GM12872 (cell line): ENCODE data around the gene CFAP251.

ENCODE experiments used
- CTCF ChIP-seq: IDR thresholded peaks from 3 replicates; pipeline ENCODE4 v1.5.1; 2011; ENCODE audit warnings: low read depth, mild to moderate bottlenecking, low read length, moderate library complexity; ENCODE audit not compliant: insufficient read depth

Gene CFAP251

DNA sequence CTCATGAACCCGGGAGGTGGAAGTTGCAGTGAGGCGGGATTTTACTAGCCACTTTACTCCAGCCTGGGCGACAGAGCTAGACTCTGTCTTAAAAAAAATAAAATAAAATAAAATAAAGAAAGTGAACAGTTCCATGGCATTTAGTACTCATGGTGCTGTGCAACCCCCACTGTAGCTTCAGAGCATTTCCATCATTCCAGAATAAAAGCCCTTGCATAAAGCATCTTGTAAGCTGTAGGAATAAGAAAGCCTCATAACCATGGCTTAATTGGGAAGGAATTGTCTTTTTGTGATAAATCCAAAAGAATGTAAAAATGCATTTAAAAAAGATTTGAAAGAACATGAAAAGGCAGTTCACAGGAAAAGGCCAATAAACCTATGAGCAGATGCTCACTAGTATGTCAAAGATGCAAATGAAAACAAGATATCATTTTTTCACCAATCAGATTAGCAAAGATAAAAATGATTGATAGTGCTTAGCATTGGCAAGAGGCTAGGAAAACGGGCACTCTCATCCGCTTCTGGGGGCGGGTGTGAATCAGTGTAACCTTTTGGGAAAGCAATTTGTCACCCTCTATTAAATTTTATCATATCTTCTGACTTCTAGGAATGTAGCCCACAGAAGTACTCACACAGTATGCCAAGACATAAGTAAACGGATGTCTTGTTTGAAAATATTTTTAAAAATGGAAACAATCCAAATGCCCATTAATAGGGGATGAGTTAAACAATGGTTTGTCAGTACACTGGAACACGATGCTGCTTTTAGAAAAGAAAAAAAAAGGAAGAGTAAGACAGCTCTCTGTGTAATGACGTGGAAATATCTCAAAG is 46.6 kb downstream of the CFAP251 start:
- no peak for TF ChIP-seq CTCF

- TF ChIP-seq CTCF, result no peak
Observed at GRCh38 chr12:121966959-121967358, 48.6 kb downstream of the CFAP251 start.

DNA sequence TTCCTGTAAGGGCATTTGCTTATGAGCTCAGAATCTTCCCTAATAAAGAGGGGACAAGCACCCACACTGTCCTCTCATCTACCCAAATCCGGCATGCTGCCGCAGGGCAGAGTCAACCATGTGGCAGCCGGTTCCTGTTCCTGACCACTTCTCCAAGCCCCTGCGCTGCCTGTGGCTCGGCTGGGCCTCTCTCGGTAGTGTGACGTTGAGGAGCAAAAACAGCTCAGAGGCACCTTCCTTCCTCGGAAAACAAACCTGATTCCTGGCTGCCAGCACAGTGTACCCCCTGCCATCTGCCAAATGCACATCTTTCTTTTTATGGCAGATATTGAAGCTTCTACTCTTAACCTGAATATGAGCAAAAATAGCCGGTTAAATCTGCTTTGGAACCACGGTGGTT is 50.5 kb downstream of the CFAP251 start:
- no peak for TF ChIP-seq CTCF

- TF ChIP-seq CTCF, result no peak
Observed at GRCh38 chr12:121969726-121970125, 51.3 kb downstream of the CFAP251 start.

DNA sequence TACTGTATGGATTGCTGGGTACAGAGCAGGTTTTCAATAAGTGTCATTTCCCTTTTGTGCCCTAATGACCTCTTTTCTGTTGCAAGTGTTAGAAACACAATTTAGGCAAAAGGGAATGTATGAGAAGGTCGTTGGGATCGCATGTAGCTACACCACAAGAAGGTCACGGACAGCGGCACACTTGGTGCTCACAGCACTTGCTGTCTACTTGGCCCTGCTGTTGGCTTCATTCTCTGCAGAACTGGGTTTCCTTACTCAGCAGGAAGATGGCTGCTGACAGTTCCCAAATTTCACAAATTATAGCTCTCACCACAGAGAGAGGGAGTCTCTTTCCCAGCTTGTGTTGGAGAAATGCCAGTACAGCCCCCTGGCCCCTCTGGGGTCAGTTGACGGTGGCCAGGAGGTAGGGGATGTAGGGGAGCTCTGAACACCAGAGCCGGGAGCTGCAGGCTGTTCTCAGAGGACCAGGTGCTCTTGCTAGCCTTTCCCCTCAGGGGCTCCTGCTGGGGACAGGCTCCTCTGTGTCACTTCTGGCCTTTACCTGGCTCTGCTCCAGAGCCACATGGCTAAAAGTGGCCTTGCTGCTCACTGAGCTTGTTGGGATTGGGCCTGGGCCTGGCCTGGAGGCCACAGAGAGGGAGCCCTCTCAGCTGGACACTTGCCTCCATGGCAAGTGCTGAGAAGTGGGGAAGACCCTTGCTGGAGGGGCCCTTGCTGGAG is 52.3 kb downstream of the CFAP251 start:
- TF ChIP-seq CTCF, result no peak

GRCh38 chr12:121974026-121974985 is 55.9 kb downstream of the CFAP251 start:
- no peak for TF ChIP-seq CTCF

DNA sequence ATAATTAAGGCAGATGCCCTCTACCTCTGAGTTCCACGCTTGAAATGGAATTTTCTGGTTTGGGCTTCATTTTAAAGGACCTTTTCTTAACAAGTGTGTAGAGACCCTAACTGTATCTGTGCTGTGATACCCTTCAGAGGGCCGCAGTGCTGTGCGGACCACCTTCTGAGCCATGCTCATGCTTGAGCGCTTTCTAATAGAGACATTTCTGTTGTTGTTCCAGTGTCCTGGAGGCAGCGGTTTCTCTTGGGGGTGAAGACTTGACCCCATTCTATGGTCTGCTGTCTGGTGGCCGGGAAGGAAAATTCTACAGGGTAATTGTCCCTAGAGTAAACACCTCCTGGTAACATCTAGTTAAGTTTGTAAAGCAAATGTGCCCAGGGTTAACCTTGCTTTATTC is 56.6 kb downstream of the CFAP251 start:
- TF ChIP-seq CTCF, result no peak
